DMS153 treated with DMSO at 0.1 percent for 48 hours (cell line): ENCODE measurements around the gene GARIN5A.

ENCODE experiments used
- DNase-seq: peaks from one replicate; lab custom pipeline; 2025; ENCODE audit not compliant: unreplicated experiment; lab: John Stamatoyannopoulos, UW

Gene GARIN5A

DNA sequence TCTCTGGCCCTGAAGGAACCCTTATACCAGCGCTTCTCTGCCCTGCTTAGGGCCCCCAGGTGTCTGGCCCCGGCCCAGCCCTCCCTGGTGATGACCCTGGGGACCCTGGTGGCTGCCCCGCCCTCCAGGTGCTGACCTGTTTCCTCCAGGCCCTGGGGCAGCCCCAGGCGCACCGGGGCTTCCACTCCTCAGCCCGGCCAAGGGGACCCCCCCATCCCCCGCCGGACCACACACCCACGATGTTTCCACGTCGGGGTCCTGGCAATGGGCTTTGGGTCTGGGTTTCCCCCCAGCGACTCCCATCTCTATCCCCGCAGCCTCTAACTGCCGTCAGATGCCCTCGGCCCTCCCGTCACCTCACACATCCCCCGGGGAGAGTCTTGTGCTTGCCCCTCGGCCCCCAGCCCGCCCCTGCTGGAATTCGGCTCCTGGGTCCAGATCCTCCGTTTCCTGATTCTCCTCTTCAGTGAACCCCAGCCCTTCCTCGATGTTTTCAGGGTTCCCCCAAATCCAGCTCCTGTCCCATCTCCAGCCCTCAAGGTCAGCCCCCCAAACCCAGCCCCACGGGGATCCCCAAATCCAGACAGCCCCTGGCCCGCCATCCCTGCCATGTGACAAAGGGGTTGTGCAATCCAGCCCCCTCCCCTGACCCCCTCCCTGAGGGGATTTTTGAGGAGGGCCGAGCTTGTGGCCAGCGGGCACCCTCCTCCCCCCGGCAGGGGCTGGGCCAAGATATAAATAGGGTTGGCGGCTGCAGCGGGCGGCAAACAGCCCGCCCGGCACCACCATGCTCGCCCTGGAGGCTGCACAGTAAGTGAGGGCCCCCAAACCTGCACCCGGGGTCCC lies 58.2 kb downstream of the GARIN5A start, which contains the start of gene SPIB:
TSS of gene SPIB (plus strand) at position 763 of the 846 bp plus-strand sequence. CDS start at position 788, 25 bp downstream.
- DNase-seq: no peak

DNA sequence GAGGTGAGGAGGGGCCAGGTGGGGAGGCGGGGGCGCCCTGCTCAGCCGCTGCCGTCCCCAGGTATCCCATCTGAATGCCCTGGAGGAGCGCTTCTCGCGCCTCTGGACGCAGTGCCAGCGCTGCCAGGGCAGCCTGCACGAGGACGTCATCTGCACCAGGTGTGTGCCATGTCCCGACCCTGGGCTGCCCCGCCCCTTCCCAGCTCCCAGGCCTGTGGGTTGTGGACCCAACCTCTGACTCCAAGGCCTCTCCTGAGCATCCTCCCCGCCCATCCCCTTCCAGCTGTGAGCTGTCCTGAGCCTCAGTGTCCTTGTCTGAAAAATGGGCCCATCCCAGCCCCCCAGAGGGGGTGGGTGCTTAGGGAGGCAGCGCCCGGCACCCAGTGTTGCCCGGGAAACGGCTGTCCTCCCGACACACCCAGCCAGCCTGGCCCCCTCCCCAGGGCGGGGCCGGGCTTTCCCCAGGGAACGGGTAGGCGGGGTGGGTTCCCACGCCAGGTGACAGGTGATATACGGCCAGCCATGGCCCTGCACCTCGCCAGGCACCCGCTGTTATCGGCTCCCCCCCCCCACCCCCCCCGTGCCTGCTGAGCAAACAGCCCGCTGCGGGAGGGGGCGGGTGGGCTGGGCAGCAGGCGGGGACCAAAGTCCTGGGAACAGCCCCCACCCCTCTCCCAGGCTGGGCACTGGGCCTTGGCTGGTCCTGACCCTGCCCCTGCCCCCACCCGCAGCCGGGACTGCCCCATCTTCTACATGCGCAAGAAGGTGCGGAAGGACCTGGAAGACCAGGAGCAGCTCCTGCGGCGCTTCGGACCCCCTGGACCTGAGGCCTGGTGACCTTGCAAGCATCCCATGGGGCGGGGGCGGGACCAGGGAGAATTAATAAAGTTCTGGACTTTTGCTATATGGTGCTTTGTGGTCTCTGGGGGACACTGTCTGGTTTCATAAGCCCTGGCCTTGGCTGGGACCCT lies 59.3 kb downstream of the GARIN5A start:
- no peak for DNase-seq
